HS-27A (cell line): Measurements from ENCODE around the gene TBC1D13.
"Not testable (repeated sequence)": the region's sequence is repeated elsewhere in the genome, so short reads cannot be mapped to it uniquely, and the experiment has no call there.

Source experiments
- DNase-seq: peaks from one replicate; pipeline ENCODE4 v3.0.0-alpha.2; 2012; ENCODE audit warnings: low read depth, missing footprints

The TBC1D13 gene

DNA sequence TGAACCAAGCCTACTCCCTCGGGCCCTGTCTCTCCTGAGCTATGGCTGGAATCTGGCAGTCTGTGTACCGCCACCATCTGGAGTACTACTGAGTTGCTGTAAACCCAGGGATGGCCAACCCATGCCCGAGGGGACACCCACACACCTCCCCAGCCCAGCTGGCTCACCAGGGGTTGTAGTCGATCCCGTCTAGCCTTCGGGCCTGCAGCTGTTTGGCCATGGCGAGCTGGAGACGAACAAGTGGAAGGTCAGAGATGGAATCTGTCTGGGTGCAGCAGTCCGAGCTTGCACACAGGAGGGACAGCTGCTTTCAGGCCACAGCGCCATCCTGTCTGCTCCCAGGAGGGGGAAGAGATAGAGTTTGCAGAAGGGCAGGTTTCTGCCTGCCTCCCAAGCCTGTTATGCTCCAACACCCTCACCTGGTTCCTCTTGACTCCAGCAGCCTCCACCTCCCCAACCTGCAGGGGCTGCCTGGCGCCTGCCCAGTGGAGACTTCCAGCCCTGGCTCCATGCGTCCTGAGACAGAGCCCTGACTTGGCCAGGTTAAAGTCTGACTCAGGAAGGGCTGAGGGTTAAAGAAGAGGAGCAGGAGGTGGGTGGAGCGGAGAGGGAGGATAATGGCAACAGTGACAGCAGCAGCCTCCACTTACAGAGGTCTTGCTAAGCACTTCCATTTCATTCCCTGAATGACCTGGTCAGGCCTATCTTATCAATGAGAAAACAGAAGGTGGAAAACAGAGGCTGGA lies 58.3 kb downstream of the TBC1D13 start:
- DNase-seq = no peak

DNA sequence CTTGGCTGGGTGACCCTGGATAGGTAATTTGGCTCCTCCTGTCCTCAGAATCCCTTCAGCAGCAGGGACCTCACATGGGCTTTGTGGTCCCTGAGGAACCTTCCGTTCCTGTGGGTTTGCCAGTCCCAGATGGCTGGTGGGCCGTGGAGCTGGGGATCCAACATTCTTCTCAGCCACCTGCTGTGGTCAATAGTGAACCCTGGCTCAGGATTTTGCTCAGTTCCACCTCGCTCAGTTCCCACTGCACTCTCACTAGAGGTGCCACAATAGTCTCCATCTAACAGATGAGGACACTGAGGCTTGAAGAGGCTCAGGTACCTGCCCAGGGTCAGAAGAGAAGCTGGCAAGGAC lies 59.6 kb downstream of the TBC1D13 start:
- no peak for DNase-seq

DNA sequence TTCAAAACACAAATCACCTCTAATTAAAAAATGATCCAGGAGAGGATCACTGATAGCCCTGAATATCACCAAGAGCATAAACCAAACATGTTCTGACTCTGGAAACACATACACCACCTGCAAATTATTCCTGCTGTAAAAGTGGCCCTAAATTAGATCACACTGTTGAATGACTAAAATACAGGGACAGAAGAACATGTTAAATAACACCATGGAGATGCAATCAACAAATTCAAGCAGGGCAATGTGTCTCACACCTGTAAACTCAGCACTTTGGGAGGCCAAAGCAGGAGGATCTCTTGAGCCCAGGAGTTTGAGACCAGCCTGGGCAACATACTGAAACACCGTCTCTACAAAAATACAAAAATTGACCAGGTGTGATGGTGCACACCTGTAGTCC lies 60.8 kb downstream of the TBC1D13 start:
- DNase-seq = no peak

DNA sequence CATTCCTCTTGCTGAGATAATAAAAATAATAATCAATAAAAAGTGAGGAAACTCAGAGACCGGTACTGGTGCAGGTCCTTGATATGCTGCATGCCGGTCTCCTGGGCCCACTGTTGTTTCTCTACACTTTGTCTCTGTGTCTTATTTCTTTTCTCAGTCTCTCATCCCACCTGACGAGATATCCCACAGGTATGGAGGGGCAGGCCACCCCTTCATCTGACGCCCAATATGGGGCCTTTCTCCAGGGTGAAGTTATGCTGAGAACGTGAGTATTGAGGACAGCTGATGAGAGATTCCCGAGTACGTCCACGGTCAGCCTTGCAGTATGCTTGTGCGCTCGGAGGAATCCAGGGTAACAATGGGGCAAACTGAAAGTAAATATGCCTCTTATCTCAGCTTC lies 64.0 kb downstream of the TBC1D13 start:
- DNase-seq = not testable (repeated sequence)

DNA sequence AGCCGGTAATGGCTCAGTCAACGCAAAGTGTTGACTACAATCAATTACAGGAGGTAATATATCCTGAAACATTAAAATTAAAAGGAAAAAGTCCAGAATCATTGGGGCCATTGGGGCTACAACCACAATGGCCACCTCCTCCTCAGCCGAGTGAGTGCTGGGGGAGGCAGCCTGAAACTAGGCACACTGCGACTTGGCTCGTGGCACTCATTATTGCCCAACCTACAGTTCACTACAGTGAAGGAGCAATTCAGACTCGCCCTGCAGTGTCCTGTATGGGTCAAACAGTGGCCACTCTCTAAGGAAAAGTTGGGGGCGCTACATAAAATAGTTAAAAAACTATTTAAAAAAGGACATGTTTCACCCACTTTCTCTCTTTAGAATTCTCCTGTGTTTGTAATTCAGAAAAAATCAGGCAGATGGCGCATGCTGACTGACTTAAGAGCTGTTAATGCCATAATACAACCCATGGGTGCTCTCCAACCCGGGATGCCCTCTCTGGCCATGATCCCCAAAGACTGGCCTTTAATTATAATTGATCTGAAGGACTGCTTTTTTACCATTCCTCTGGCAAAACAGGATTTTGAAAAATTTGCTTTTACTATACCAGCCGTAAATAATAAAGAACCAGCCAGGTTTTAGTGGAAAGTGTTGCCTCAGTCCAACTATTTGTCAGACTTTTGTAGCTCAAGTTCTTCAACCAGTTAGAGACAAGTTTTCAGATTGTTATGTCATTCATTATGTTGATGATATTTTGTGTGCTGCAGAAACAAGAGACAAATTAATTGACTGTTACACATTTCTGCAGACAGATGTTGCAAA lies 64.9 kb downstream of the TBC1D13 start:
- not testable (repeated sequence) for DNase-seq

DNA sequence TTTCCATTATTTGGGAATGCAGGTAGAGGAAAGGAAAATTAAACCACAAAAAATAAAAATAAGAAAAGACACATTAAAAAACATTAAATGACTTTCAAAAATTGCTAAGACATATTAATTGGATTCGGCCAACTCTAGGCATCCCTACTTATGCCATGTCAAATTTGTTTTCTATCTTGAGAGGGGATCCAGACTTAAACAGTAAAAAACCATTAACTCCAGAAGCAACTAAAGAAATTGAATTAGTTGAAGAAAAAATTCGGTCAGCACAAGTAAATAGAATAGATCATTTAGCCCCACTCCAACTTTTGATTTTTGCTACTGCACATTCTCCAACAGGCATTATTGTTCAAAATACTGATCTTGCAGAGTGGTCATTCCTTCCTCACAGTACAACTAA lies 65.6 kb downstream of the TBC1D13 start:
- not testable (repeated sequence) for DNase-seq

DNA sequence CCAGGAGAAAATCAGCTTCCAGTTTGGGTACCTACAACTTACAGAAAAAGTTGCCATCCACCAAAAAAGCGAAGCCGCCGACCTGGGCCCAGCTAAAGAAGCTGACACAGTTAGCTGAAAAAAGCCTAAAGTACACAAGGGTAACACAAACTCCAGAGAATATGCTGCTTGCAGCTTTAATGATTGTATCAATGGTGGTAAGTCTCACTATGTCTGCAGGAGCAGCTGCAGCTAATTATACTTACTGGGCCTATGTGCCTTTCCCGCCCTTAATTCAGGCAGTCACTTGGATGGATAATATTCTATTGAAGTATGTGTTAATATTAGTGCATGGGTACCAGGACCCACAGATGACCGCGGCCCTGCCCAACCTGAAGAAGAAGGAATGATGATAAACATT lies 67.4 kb downstream of the TBC1D13 start:
- not testable (repeated sequence) for DNase-seq

DNA sequence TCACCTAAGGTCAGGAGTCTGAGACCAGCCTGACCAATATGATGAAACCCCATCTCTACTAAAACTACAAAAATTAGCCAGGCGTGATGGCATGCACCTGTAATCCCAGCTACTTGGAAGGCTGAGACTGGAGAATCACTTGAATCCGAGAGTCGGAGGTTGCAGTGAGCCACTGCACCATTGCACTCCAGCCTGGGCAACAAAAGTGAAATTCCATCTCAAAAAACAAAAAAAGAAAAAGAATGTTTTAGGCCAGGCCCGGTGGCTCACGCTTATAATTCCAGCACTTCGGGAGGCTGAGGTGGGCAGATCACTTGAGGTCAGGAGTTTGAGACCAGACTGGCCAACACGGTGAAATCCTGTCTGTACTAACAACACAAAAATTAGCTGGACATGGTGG lies 71.4 kb downstream of the TBC1D13 start:
- not testable (repeated sequence) for DNase-seq
